ENCODE results near the gene TAGLN2.

DNA sequence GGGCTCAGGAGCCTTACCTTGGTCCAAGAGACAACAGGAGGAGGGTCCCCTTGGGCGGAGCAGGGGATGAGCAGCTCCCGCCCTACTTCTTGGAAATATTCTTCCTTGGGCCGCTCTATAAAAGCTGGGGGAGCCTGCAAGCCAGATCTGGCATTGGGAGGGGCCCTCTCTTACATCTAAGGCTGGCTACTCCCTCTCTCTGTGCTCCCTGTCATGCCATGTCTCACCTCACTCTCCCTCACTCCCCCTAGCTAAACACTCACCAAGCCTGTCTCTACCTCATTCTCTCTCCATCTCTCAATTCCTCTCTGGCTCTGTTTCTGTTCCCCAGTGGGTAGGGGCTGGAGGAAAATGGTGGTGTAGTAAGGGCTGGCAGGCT is 6.5 kb upstream of the TAGLN2 start:
- TF ChIP-seq HDGF (IDR thresholded peaks at IDR 0.05) (no peak), TAF1 (IDR thresholded peaks at IDR 0.05; ENCODE audit: borderline replicate concordance, low read depth, low read length) (no peak), NR2C2 (IDR thresholded peaks at IDR 0.05; ENCODE audit: borderline replicate concordance, control insufficient read depth, insufficient read length, low read depth) (no peak), STAT1 (conservative IDR thresholded peaks at IDR 0.05) (no peak), POLR2A (IDR thresholded peaks at IDR 0.05; ENCODE audit: low read depth, low read length) (no peak), POLR2AphosphoS5 (IDR thresholded peaks at IDR 0.05; ENCODE audit: low read length) (no peak), HDAC6 (IDR thresholded peaks at IDR 0.05; ENCODE audit: unreplicated experiment) (no peak), CBFB (IDR thresholded peaks at IDR 0.05; ENCODE audit: low read depth) (no peak), SMARCA5 (IDR thresholded peaks at IDR 0.05) (no peak)
- TF ChIP-seq, protein P1, sequence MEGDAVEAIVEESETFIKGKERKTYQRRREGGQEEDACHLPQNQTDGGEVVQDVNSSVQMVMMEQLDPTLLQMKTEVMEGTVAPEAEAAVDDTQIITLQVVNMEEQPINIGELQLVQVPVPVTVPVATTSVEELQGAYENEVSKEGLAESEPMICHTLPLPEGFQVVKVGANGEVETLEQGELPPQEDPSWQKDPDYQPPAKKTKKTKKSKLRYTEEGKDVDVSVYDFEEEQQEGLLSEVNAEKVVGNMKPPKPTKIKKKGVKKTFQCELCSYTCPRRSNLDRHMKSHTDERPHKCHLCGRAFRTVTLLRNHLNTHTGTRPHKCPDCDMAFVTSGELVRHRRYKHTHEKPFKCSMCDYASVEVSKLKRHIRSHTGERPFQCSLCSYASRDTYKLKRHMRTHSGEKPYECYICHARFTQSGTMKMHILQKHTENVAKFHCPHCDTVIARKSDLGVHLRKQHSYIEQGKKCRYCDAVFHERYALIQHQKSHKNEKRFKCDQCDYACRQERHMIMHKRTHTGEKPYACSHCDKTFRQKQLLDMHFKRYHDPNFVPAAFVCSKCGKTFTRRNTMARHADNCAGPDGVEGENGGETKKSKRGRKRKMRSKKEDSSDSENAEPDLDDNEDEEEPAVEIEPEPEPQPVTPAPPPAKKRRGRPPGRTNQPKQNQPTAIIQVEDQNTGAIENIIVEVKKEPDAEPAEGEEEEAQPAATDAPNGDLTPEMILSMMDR (IDR thresholded peaks at IDR 0.05 in 2 of 3, conservative IDR thresholded peaks at IDR 0.05 in 1 of 3; ENCODE audit: control insufficient read depth in 2 of 3, extremely low read depth in 1 of 3, insufficient read depth in 1 of 3, low read depth in 3 of 3, low read length in 3 of 3), result no peak
- TF ChIP-seq, protein P2, sequence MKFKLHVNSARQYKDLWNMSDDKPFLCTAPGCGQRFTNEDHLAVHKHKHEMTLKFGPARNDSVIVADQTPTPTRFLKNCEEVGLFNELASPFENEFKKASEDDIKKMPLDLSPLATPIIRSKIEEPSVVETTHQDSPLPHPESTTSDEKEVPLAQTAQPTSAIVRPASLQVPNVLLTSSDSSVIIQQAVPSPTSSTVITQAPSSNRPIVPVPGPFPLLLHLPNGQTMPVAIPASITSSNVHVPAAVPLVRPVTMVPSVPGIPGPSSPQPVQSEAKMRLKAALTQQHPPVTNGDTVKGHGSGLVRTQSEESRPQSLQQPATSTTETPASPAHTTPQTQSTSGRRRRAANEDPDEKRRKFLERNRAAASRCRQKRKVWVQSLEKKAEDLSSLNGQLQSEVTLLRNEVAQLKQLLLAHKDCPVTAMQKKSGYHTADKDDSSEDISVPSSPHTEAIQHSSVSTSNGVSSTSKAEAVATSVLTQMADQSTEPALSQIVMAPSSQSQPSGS (IDR thresholded peaks at IDR 0.05; ENCODE audit: low read length), result no peak

Data from GM12878 (cell line).